ENCODE results near the gene TEX53.

The TEX53 gene

GRCh38 chr9:114612272-114612923 is 45.2 kb downstream of the TEX53 start:
- Histone ChIP-seq H3K4ac (ENCODE audit: low read length) (no peak overlapping the region), H4K91ac (ENCODE audit: low read depth, low read length, poor library complexity) (no peak overlapping the region), H2BK15ac (ENCODE audit: low read length) (no peak overlapping the region), H3K79me1 (ENCODE audit: low read depth, low read length) (no peaks in the 10 kb centered on the region), H2BK12ac (ENCODE audit: low read length) (no peak overlapping the region), H3K23ac (ENCODE audit: low read depth, low read length, poor library complexity) (no peak overlapping the region), H3K27me3 (ENCODE audit: control insufficient read depth in 3 of 3, insufficient read depth in 3 of 3, low read depth in 1 of 3, low read length in 3 of 3) (peaks cover 0 to 20% (median 2%) of the 10 kb centered on the region in 3 experiments), H2AK5ac (ENCODE audit: low read depth, low read length) (no peak overlapping the region), H3K4me3 (ENCODE audit: low read length in 2 of 2) (peak overlapping the region in 1 of 2 donors; percentile 49), H3K18ac (ENCODE audit: low read length) (no peak overlapping the region), H3K4me1 (ENCODE audit: control insufficient read depth in 2 of 2, insufficient read depth in 1 of 2, low read depth in 1 of 2, low read length in 2 of 2) (peaks cover 2 to 8% of the 10 kb centered on the region in 2 donors), H3K36me3 (replicated peaks in 1 of 2; ENCODE audit: control insufficient read depth in 2 of 2, insufficient read depth in 2 of 2, low read length in 2 of 2) (no peaks in the 10 kb centered on the region), H2BK120ac (ENCODE audit: low read depth, low read length) (no peak overlapping the region), H4K8ac (ENCODE audit: low read depth, low read length) (no peak overlapping the region), H3K4me2 (ENCODE audit: insufficient read depth, low read length, poor library complexity, severe bottlenecking) (no peak overlapping the region), H3K9me3 (replicated peaks in 1 of 2; ENCODE audit: control insufficient read depth in 2 of 2, insufficient read depth in 1 of 2, low read depth in 1 of 2, low read length in 2 of 2) (peaks cover 0 to 6% of the 10 kb centered on the region in 2 donors), H2BK5ac (ENCODE audit: low read length) (no peak overlapping the region), H3K14ac (ENCODE audit: low read length) (no peak overlapping the region), H3K9ac (ENCODE audit: low read depth, low read length, poor library complexity) (no peak overlapping the region), H2AFZ (ENCODE audit: low read length) (peak overlapping the region; percentile 100), H3K27ac (replicated peaks; ENCODE audit: low read length) (no peak overlapping the region)
- no CpG with 5 or more reads among the region's 4 CpGs for WGBS, 2 donors (ENCODE audit: extremely low coverage in 2 of 2, insufficient read length in 2 of 2, insufficient replicate concordance in 1 of 2)
- DNase-seq (ENCODE audit: low spot score): no peak

GRCh38 chr9:114611516-114612271 is 45.9 kb downstream of the TEX53 start:
- no peak for DNase-seq (ENCODE audit: low spot score)

GRCh38 chr9:114608525-114608796 is 49.1 kb downstream of the TEX53 start:
- Histone ChIP-seq H3K4me3 (ENCODE audit: low read length in 2 of 2) (no peak overlapping the region), H3K18ac (ENCODE audit: low read length) (no peak overlapping the region), H3K4me1 (ENCODE audit: control insufficient read depth in 2 of 2, insufficient read depth in 1 of 2, low read depth in 1 of 2, low read length in 2 of 2) (peaks cover 2 to 15% of the 10 kb centered on the region in 2 donors), H2BK120ac (ENCODE audit: low read depth, low read length) (no peak overlapping the region), H3K36me3 (replicated peaks in 1 of 2; ENCODE audit: control insufficient read depth in 2 of 2, insufficient read depth in 2 of 2, low read length in 2 of 2) (no peaks in the 10 kb centered on the region), H3K79me1 (ENCODE audit: low read depth, low read length) (no peaks in the 10 kb centered on the region), H3K4me2 (ENCODE audit: insufficient read depth, low read length, poor library complexity, severe bottlenecking) (no peak overlapping the region), H3K4ac (ENCODE audit: low read length) (no peak overlapping the region), H3K27me3 (ENCODE audit: control insufficient read depth in 3 of 3, insufficient read depth in 3 of 3, low read depth in 1 of 3, low read length in 3 of 3) (peaks cover 0 to 20% (median 2%) of the 10 kb centered on the region in 3 experiments), H3K9ac (ENCODE audit: low read depth, low read length, poor library complexity) (no peak overlapping the region), H2BK5ac (ENCODE audit: low read length) (no peak overlapping the region), H4K8ac (ENCODE audit: low read depth, low read length) (no peak overlapping the region), H2AK5ac (ENCODE audit: low read depth, low read length) (no peak overlapping the region), H2AFZ (ENCODE audit: low read length) (no peak overlapping the region), H3K9me3 (replicated peaks in 1 of 2; ENCODE audit: control insufficient read depth in 2 of 2, insufficient read depth in 1 of 2, low read depth in 1 of 2, low read length in 2 of 2) (peaks cover 0 to 6% of the 10 kb centered on the region in 2 donors), H3K27ac (replicated peaks; ENCODE audit: low read length) (no peak overlapping the region), H2BK12ac (ENCODE audit: low read length) (no peak overlapping the region), H3K14ac (ENCODE audit: low read length) (no peak overlapping the region), H4K91ac (ENCODE audit: low read depth, low read length, poor library complexity) (no peak overlapping the region), H2BK15ac (ENCODE audit: low read length) (no peak overlapping the region), H3K23ac (ENCODE audit: low read depth, low read length, poor library complexity) (no peak overlapping the region)
- no CpG with 5 or more reads among the region's 2 CpGs for WGBS, 2 donors (ENCODE audit: extremely low coverage in 2 of 2, insufficient read length in 2 of 2, insufficient replicate concordance in 1 of 2)
- DNase-seq (ENCODE audit: low spot score): no peak

More at GRCh38 chr9:114611516-114612271, 45.9 kb downstream of the TEX53 start:
- H3K27ac ChIP-seq (replicated peaks; ENCODE audit: low read length): no peak overlapping the region
- peaks cover 2 to 8% of the 10 kb centered on the region in 2 donors for H3K4me1 ChIP-seq (ENCODE audit: control insufficient read depth in 2 of 2, insufficient read depth in 1 of 2, low read depth in 1 of 2, low read length in 2 of 2)
- H3K27me3 ChIP-seq (ENCODE audit: control insufficient read depth in 3 of 3, insufficient read depth in 3 of 3, low read depth in 1 of 3, low read length in 3 of 3): peaks cover 0 to 20% (median 2%) of the 10 kb centered on the region in 3 experiments
- H3K9me3 ChIP-seq (replicated peaks in 1 of 2; ENCODE audit: control insufficient read depth in 2 of 2, insufficient read depth in 1 of 2, low read depth in 1 of 2, low read length in 2 of 2): peaks cover 0 to 6% of the 10 kb centered on the region in 2 donors
- H2AK5ac ChIP-seq (ENCODE audit: low read depth, low read length): peak overlapping the region; percentile 46
- H3K9ac ChIP-seq (ENCODE audit: low read depth, low read length, poor library complexity): peak overlapping the region; percentile 87
- peak overlapping the region; percentile 49 to 78 for H3K4me3 ChIP-seq (ENCODE audit: low read length in 2 of 2)
- H2BK5ac ChIP-seq (ENCODE audit: low read length): no peak overlapping the region
- WGBS, 2 donors (ENCODE audit: extremely low coverage in 2 of 2, insufficient read length in 2 of 2, insufficient replicate concordance in 1 of 2): no CpG with 5 or more reads among the region's 58 CpGs
- no peak overlapping the region for H3K14ac ChIP-seq (ENCODE audit: low read length)
- peak overlapping the region; percentile 33 for H2BK120ac ChIP-seq (ENCODE audit: low read depth, low read length)
- peak overlapping the region; percentile 34 for H3K23ac ChIP-seq (ENCODE audit: low read depth, low read length, poor library complexity)
- no peak overlapping the region for H4K8ac ChIP-seq (ENCODE audit: low read depth, low read length)
- H3K79me1 ChIP-seq (ENCODE audit: low read depth, low read length): no peaks in the 10 kb centered on the region
- no peak overlapping the region for H2BK15ac ChIP-seq (ENCODE audit: low read length)
- peak overlapping the region; percentile 100 for H2AFZ ChIP-seq (ENCODE audit: low read length)
- no peak overlapping the region for H3K4ac ChIP-seq (ENCODE audit: low read length)
- no peak overlapping the region for H4K91ac ChIP-seq (ENCODE audit: low read depth, low read length, poor library complexity)
- peak overlapping the region; percentile 82 for H3K18ac ChIP-seq (ENCODE audit: low read length)
- H3K4me2 ChIP-seq (ENCODE audit: insufficient read depth, low read length, poor library complexity, severe bottlenecking): peak overlapping the region; percentile 70
- no peaks in the 10 kb centered on the region for H3K36me3 ChIP-seq (replicated peaks in 1 of 2; ENCODE audit: control insufficient read depth in 2 of 2, insufficient read depth in 2 of 2, low read length in 2 of 2)
- H2BK12ac ChIP-seq (ENCODE audit: low read length): no peak overlapping the region
